BE2C (cell line): Measurements from ENCODE around the gene CLCN4.

Experiments
- DNase-seq: peaks from one replicate; pipeline ENCODE4 v3.0.0-alpha.2; 2020
- H3K27me3 ChIP-seq: fragments of 250-450 bp; sonication (Bioruptor Pico); 2 replicates; pipeline ENCODE4 v1.5.1; 2020; ENCODE audit warnings: mild to moderate bottlenecking
- H3K36me3 ChIP-seq: fragments of 250-450 bp; sonication (Bioruptor Pico); 2 replicates; pipeline ENCODE4 v1.5.1; 2020; ENCODE audit warnings: mild to moderate bottlenecking
- H3K4me1 ChIP-seq: fragments of 250-450 bp; sonication (Bioruptor Pico); 2 replicates; pipeline ENCODE4 v1.5.1; 2020
- H3K4me3 ChIP-seq: 2 replicates; pipeline ENCODE4 v1.5.1; 2011; ENCODE audit warnings: low read depth, low read length
- H3K9me3 ChIP-seq: fragments of 250-450 bp; sonication (Bioruptor Pico); 2 replicates; pipeline ENCODE4 v1.5.1; 2020
- CTCF ChIP-seq: IDR thresholded peaks from 2 replicates; pipeline ENCODE4 v1.5.1; 2012; ENCODE audit warnings: mild to moderate bottlenecking, low read depth, low read length

The CLCN4 gene

GRCh38 chrX:10166248-10166716, 9.5 kb downstream of the CLCN4 start:
- no peak for DNase-seq
- H3K36me3 ChIP-seq: no peaks in the 10 kb centered on the region
- H3K4me3 ChIP-seq: no peak overlapping the region
- no peaks in the 10 kb centered on the region for H3K9me3 ChIP-seq
- no peaks in the 10 kb centered on the region for H3K27me3 ChIP-seq
- TF ChIP-seq CTCF: no peak
- no peaks in the 10 kb centered on the region for H3K4me1 ChIP-seq

GRCh38 chrX:10166731-10167151, 10.0 kb downstream of the CLCN4 start:
- Histone ChIP-seq H3K36me3 (no peaks in the 10 kb centered on the region), H3K27me3 (no peaks in the 10 kb centered on the region), H3K4me1 (no peaks in the 10 kb centered on the region), H3K4me3 (no peak overlapping the region), H3K9me3 (no peaks in the 10 kb centered on the region)
- TF ChIP-seq CTCF: no peak
- no peak for DNase-seq

- Histone ChIP-seq H3K9me3 (no peaks in the 10 kb centered on the region), H3K4me1 (no peaks in the 10 kb centered on the region), H3K4me3 (no peak overlapping the region), H3K36me3 (no peaks in the 10 kb centered on the region), H3K27me3 (no peaks in the 10 kb centered on the region)
- DNase-seq: no peak
- no peak for TF ChIP-seq CTCF
Measured at GRCh38 chrX:10167573-10167972, 10.8 kb downstream of the CLCN4 start.

- Histone ChIP-seq H3K9me3 (no peaks in the 10 kb centered on the region), H3K27me3 (no peaks in the 10 kb centered on the region), H3K4me1 (no peaks in the 10 kb centered on the region), H3K36me3 (no peaks in the 10 kb centered on the region), H3K4me3 (no peak overlapping the region)
- TF ChIP-seq CTCF: no peak
- no peak for DNase-seq
Measured at GRCh38 chrX:10168226-10168625, 11.5 kb downstream of the CLCN4 start.

- H3K27me3 ChIP-seq: no peaks in the 10 kb centered on the region
- H3K4me3 ChIP-seq: no peak overlapping the region
- DNase-seq: no peak
- no peaks in the 10 kb centered on the region for H3K4me1 ChIP-seq
- TF ChIP-seq CTCF: no peak
- no peaks in the 10 kb centered on the region for H3K9me3 ChIP-seq
- no peaks in the 10 kb centered on the region for H3K36me3 ChIP-seq
Measured at GRCh38 chrX:10169175-10169574, 12.4 kb downstream of the CLCN4 start.

GRCh38 chrX:10171249-10171648, 14.5 kb downstream of the CLCN4 start:
- TF ChIP-seq CTCF: no peak
- Histone ChIP-seq H3K36me3 (no peaks in the 10 kb centered on the region), H3K27me3 (no peaks in the 10 kb centered on the region), H3K4me3 (no peak overlapping the region), H3K9me3 (no peaks in the 10 kb centered on the region), H3K4me1 (no peaks in the 10 kb centered on the region)
- no peak for DNase-seq
